Muscle layer of duodenum (tissue), 2 donors: ENCODE results near the gene UMOD.

Source experiments
- H3K27ac ChIP-seq: one replicate; pipeline ENCODE4 v1.7.0; 2013; ENCODE audit warnings: mild to moderate bottlenecking, low read length
- H3K27me3 ChIP-seq: one replicate; pipeline ENCODE4 v1.7.0; 2013; ENCODE audit warnings: low read depth, mild to moderate bottlenecking, control low read depth, low read length
- H3K36me3 ChIP-seq, 2 donors: one replicate each; pipeline ENCODE4 v1.7.0; 2013; ENCODE audit warnings: low read length in 2 of 2, control low read depth in 1 of 2, mild to moderate bottlenecking in 1 of 2; ENCODE audit not compliant: insufficient read depth in 2 of 2, control insufficient read depth in 1 of 2
- H3K4me1 ChIP-seq, 2 donors: one replicate each; pipeline ENCODE4 v1.7.0; 2013; ENCODE audit warnings: low read length in 2 of 2, mild to moderate bottlenecking in 2 of 2, control low read depth in 1 of 2, moderate library complexity in 1 of 2; ENCODE audit not compliant: insufficient read depth in 2 of 2, control insufficient read depth in 1 of 2
- H3K4me3 ChIP-seq, 2 donors: one replicate each; pipeline ENCODE4 v1.7.0; 2013; ENCODE audit warnings: low read length in 2 of 2, low read depth in 1 of 2, mild to moderate bottlenecking in 1 of 2
- H3K9me3 ChIP-seq, 2 donors: one replicate each; pipeline ENCODE4 v1.7.0; 2013; ENCODE audit warnings: low read length in 2 of 2, control low read depth in 1 of 2, mild to moderate bottlenecking in 1 of 2; ENCODE audit not compliant: control insufficient read depth in 1 of 2
- donor health status: healthy.

Gene UMOD

GRCh38 chr16:20387978-20388377, 35.5 kb upstream of the UMOD start:
- Histone ChIP-seq H3K4me1 (peaks cover 0 to 6% of the 10 kb centered on the region in 2 donors), H3K27me3 (no peaks in the 10 kb centered on the region), H3K36me3 (no peaks in the 10 kb centered on the region), H3K4me3 (no peak overlapping the region), H3K27ac (no peak overlapping the region), H3K9me3 (no peaks in the 10 kb centered on the region)

GRCh38 chr16:20385844-20386832, 33.6 kb upstream of the UMOD start:
- Histone ChIP-seq H3K27ac (no peak overlapping the region), H3K4me1 (peaks cover 0 to 6% of the 10 kb centered on the region in 2 donors), H3K27me3 (no peaks in the 10 kb centered on the region), H3K36me3 (no peaks in the 10 kb centered on the region), H3K9me3 (no peaks in the 10 kb centered on the region), H3K4me3 (no peak overlapping the region)

- H3K27me3 ChIP-seq, result no peaks in the 10 kb centered on the region
- H3K36me3 ChIP-seq, result no peaks in the 10 kb centered on the region
- no peak overlapping the region for H3K4me3 ChIP-seq
- H3K4me1 ChIP-seq, result peaks cover 0 to 6% of the 10 kb centered on the region in 2 donors
- H3K9me3 ChIP-seq, result no peaks in the 10 kb centered on the region
- H3K27ac ChIP-seq, result no peak overlapping the region
Measured at GRCh38 chr16:20383106-20384029, 30.9 kb upstream of the UMOD start.

- no peaks in the 10 kb centered on the region for H3K36me3 ChIP-seq
- H3K9me3 ChIP-seq, result no peaks in the 10 kb centered on the region
- peaks cover 0 to 6% of the 10 kb centered on the region in 2 donors for H3K4me1 ChIP-seq
- no peak overlapping the region for H3K4me3 ChIP-seq
- no peak overlapping the region for H3K27ac ChIP-seq
- no peaks in the 10 kb centered on the region for H3K27me3 ChIP-seq
Measured at GRCh38 chr16:20382202-20382948, 29.9 kb upstream of the UMOD start.

GRCh38 chr16:20380782-20381181, 28.3 kb upstream of the UMOD start:
- peaks cover 0 to under 1% of the 10 kb centered on the region in 2 donors for H3K4me1 ChIP-seq
- no peaks in the 10 kb centered on the region for H3K9me3 ChIP-seq
- no peaks in the 10 kb centered on the region for H3K36me3 ChIP-seq
- H3K4me3 ChIP-seq, result no peak overlapping the region
- H3K27me3 ChIP-seq, result no peaks in the 10 kb centered on the region
- H3K27ac ChIP-seq, result no peak overlapping the region

GRCh38 chr16:20377181-20377580, 24.7 kb upstream of the UMOD start:
- no peaks in the 10 kb centered on the region for H3K9me3 ChIP-seq
- H3K36me3 ChIP-seq, result no peaks in the 10 kb centered on the region
- no peak overlapping the region for H3K27ac ChIP-seq
- H3K4me3 ChIP-seq, result no peak overlapping the region
- H3K27me3 ChIP-seq, result no peaks in the 10 kb centered on the region
- no peaks in the 10 kb centered on the region for H3K4me1 ChIP-seq

- no peaks in the 10 kb centered on the region for H3K4me1 ChIP-seq
- no peak overlapping the region for H3K27ac ChIP-seq
- no peaks in the 10 kb centered on the region for H3K27me3 ChIP-seq
- no peak overlapping the region for H3K4me3 ChIP-seq
- no peaks in the 10 kb centered on the region for H3K36me3 ChIP-seq
- H3K9me3 ChIP-seq, result no peaks in the 10 kb centered on the region
Measured at GRCh38 chr16:20372701-20373100, 20.2 kb upstream of the UMOD start.

GRCh38 chr16:20369452-20370054, 17.0 kb upstream of the UMOD start:
- Histone ChIP-seq H3K27ac (no peak overlapping the region), H3K36me3 (no peaks in the 10 kb centered on the region), H3K27me3 (no peaks in the 10 kb centered on the region)

GRCh38 chr16:20364051-20364450, 11.5 kb upstream of the UMOD start:
- Histone ChIP-seq H3K27me3 (no peaks in the 10 kb centered on the region), H3K4me1 (no peaks in the 10 kb centered on the region), H3K36me3 (no peaks in the 10 kb centered on the region), H3K4me3 (no peak overlapping the region), H3K27ac (no peak overlapping the region), H3K9me3 (no peaks in the 10 kb centered on the region)

More at GRCh38 chr16:20369452-20370054, 17.0 kb upstream of the UMOD start:
- Histone ChIP-seq H3K9me3 (no peaks in the 10 kb centered on the region), H3K4me3 (no peak overlapping the region), H3K4me1 (no peaks in the 10 kb centered on the region)

GRCh38 chr16:20363191-20363590, 10.7 kb upstream of the UMOD start:
- Histone ChIP-seq H3K27me3 (no peaks in the 10 kb centered on the region), H3K4me3 (no peak overlapping the region), H3K9me3 (no peaks in the 10 kb centered on the region), H3K36me3 (no peaks in the 10 kb centered on the region), H3K4me1 (no peaks in the 10 kb centered on the region), H3K27ac (no peak overlapping the region)
